IMR-90 (cell line): Measurements from ENCODE around the gene FAM229A. TPM values are rescaled to one million over a fixed set of nuclear protein-coding genes. Genes with fewer than 3 reads are reported as not detected.

Experiments
- ATAC-seq: fragments of 200-7000 bp; cut with Tn5 transposase; 2 replicates; pipeline ENCODE4 v1.9.1; 2020; ENCODE audit warnings: low read depth, mild to moderate bottlenecking, moderate library complexity
- BruUV-seq: library from RNA; stranded (reverse); fragments of 400-500 nt; replicated peaks from 2 replicates; lab custom pipeline; 2021; lab: Mats Ljungman, UMichigan
- CTCF ChIA-PET: fragments of 300-600 bp; formaldehyde crosslinking; extraction: SDS; loops from one replicate; lab custom pipeline; 2021; ENCODE audit warnings: antibody characterized with exemption; lab: Yijun Ruan, JAX
- POLR2A ChIA-PET: fragments of 300-600 bp; sonication (Branson Sonifier 250); formaldehyde crosslinking; loops from one replicate; lab custom pipeline; 2022; ENCODE audit warnings: antibody characterized with exemption; ENCODE audit not compliant: unreplicated experiment; lab: Charles Lee
- DNase-seq: peaks from one replicate; pipeline ENCODE4 v3.0.0; 2013
- H2AFZ ChIP-seq: replicated peaks from 2 replicates; pipeline ENCODE3; 2013; ENCODE audit warnings: low read length, mild to moderate bottlenecking; ENCODE audit not compliant: poor library complexity
- H2AK5ac ChIP-seq: 2 replicates; pipeline ENCODE4 v1.6.1; 2013; ENCODE audit warnings: low read depth, low read length, inconsistent platforms
- H2AK9ac ChIP-seq: replicated peaks from 2 replicates; pipeline ENCODE3; 2013; ENCODE audit warnings: mild to moderate bottlenecking, low read depth, low read length, moderate library complexity; ENCODE audit not compliant: poor library complexity
- H2BK120ac ChIP-seq: 2 replicates; pipeline ENCODE4 v1.6.1; 2013; ENCODE audit warnings: low read depth, low read length, inconsistent platforms
- H2BK15ac ChIP-seq: 3 replicates; pipeline ENCODE4 v1.6.1; 2013; ENCODE audit warnings: low read depth, low read length, inconsistent platforms
- H2BK20ac ChIP-seq: 2 replicates; pipeline ENCODE4 v1.6.1; 2013; ENCODE audit warnings: low read depth, mild to moderate bottlenecking, inconsistent platforms, low read length, moderate library complexity
- H2BK5ac ChIP-seq: 2 replicates; pipeline ENCODE4 v1.6.1; 2013; ENCODE audit warnings: mild to moderate bottlenecking, low read depth, low read length, inconsistent platforms; ENCODE audit not compliant: poor library complexity, severe bottlenecking
- H3K14ac ChIP-seq: replicated peaks from 2 replicates; pipeline ENCODE4 v1.6.1; 2013; ENCODE audit warnings: low read depth, low read length, inconsistent platforms
- H3K18ac ChIP-seq: 2 replicates; pipeline ENCODE4 v1.6.1; 2013; ENCODE audit warnings: low read depth, low read length, control low read depth
- H3K23ac ChIP-seq: 2 replicates; pipeline ENCODE4 v1.6.1; 2013; ENCODE audit warnings: low read depth, low read length, inconsistent platforms
- H3K27ac ChIP-seq: 2 replicates; pipeline ENCODE4 v1.5.1; 2013; ENCODE audit warnings: mild to moderate bottlenecking, control low read depth, low read length; ENCODE audit not compliant: insufficient read depth
- H3K27me3 ChIP-seq: 2 replicates; pipeline ENCODE4 v1.6.1; 2013; ENCODE audit warnings: low read length; ENCODE audit not compliant: control insufficient read depth, insufficient read depth
- H3K36me3 ChIP-seq: 2 replicates; pipeline ENCODE4 v1.6.1; 2013; ENCODE audit warnings: low read length, mixed read lengths; ENCODE audit not compliant: control insufficient read depth, insufficient read depth
- H3K4ac ChIP-seq: 2 replicates; pipeline ENCODE4 v1.6.1; 2013; ENCODE audit warnings: low read depth, low read length, inconsistent platforms
- H3K4me1 ChIP-seq: 2 replicates; pipeline ENCODE4 v1.6.1; 2013; ENCODE audit warnings: low read length, mixed read lengths; ENCODE audit not compliant: control insufficient read depth, insufficient read depth
- H3K4me2 ChIP-seq: 2 replicates; pipeline ENCODE4 v1.6.1; 2013; ENCODE audit warnings: low read depth, mild to moderate bottlenecking, control low read depth, low read length, moderate library complexity
- H3K4me3 ChIP-seq: 2 replicates; pipeline ENCODE4 v1.5.1; 2013; ENCODE audit warnings: low read depth, mild to moderate bottlenecking, control low read depth, low read length, moderate library complexity; ENCODE audit not compliant: insufficient read depth
- H3K56ac ChIP-seq: 2 replicates; pipeline ENCODE4 v1.6.1; 2013; ENCODE audit warnings: low read length, inconsistent platforms; ENCODE audit not compliant: insufficient read depth; ENCODE audit errors: extremely low read depth
- H3K79me1 ChIP-seq, 2 experiments: 2 replicates each; pipeline ENCODE4 v1.6.1; 2013; ENCODE audit warnings: low read length in 2 of 2, inconsistent platforms in 1 of 2, low read depth in 1 of 2
- H3K9ac ChIP-seq: 2 replicates; pipeline ENCODE4 v1.6.1; 2013; ENCODE audit warnings: low read depth, low read length, control low read depth
- H3K9me1 ChIP-seq: 2 replicates; pipeline ENCODE4 v1.6.1; 2013; ENCODE audit warnings: low read length, inconsistent platforms; ENCODE audit not compliant: insufficient read depth
- H3K9me3 ChIP-seq: 2 replicates; pipeline ENCODE4 v1.6.1; 2013; ENCODE audit warnings: low read length; ENCODE audit not compliant: control insufficient read depth, insufficient read depth
- H4K20me1 ChIP-seq: 2 replicates; pipeline ENCODE4 v1.6.1; 2013; ENCODE audit warnings: low read length, inconsistent platforms; ENCODE audit not compliant: insufficient read depth
- H4K5ac ChIP-seq: 2 replicates; pipeline ENCODE4 v1.6.1; 2013; ENCODE audit warnings: mild to moderate bottlenecking, low read depth, low read length, control low read depth
- H4K8ac ChIP-seq, 2 experiments: 2 replicates each; pipeline ENCODE4 v1.6.1; 2013; ENCODE audit warnings: low read depth in 2 of 2, low read length in 2 of 2, control low read depth in 1 of 2, inconsistent platforms in 1 of 2
- H4K91ac ChIP-seq: 2 replicates; pipeline ENCODE4 v1.6.1; 2013; ENCODE audit warnings: low read depth, low read length, inconsistent platforms; ENCODE audit not compliant: insufficient read depth
- FOS ChIP-seq: fragments of 150-350 bp; IDR thresholded peaks from 2 replicates; pipeline ENCODE4 v1.6.1; 2016; ENCODE audit warnings: low read depth, low read length
- MAFK ChIP-seq: IDR thresholded peaks from 2 replicates; pipeline ENCODE4 v1.6.1; 2012; ENCODE audit warnings: low read depth, low read length, improper control_type of control experiment
- MAZ ChIP-seq: IDR thresholded peaks from 2 replicates; pipeline ENCODE4 v1.6.1; 2012; ENCODE audit warnings: low read depth, mild to moderate bottlenecking, low read length, improper control_type of control experiment, moderate library complexity, borderline replicate concordance
- MXI1 ChIP-seq: IDR thresholded peaks from 2 replicates; pipeline ENCODE4 v1.6.1; 2012; ENCODE audit warnings: low read depth, mild to moderate bottlenecking, low read length, moderate library complexity, borderline replicate concordance
- NFE2L2 ChIP-seq: fragments of 150-350 bp; IDR thresholded peaks from 2 replicates; pipeline ENCODE4 v1.6.1; 2016; ENCODE audit warnings: low read depth, mild to moderate bottlenecking, low read length
- POLR2A ChIP-seq: IDR thresholded peaks from 2 replicates; pipeline ENCODE4 v1.6.1; 2012; ENCODE audit warnings: mild to moderate bottlenecking, low read depth, low read length
- RAD21 ChIP-seq: IDR thresholded peaks from 2 replicates; pipeline ENCODE4 v1.6.1; 2012; ENCODE audit warnings: low read length, improper control_type of control experiment
- WGBS, 2 experiments: methylation state at CpG; one replicate each; pipeline versions ENCODE4 v1.1.5 to v1.1.7; 2013; ENCODE audit warnings: missing lambda C conversion rate in 2 of 2; ENCODE audit not compliant: insufficient read length in 1 of 2; ENCODE audit errors: extremely low coverage in 2 of 2; 5-methylcytosine and 5-hydroxymethylcytosine counted together
- dilution Hi-C: fragments of 300-500 bp; cut with HindIII; formaldehyde crosslinking; loops from one replicate; pipeline ENCODE4 v1.14.3; 2018; ENCODE audit warnings: low sequenced_read_pairs; ENCODE audit not compliant: unreplicated experiment
- in situ Hi-C: fragments of 300-500 bp; cut with MboI; formaldehyde crosslinking; loops from 3 replicates; pipeline ENCODE4 v1.14.3; 2019; ENCODE audit warnings: low sequenced_read_pairs, inconsistent platforms, mixed read lengths
- intact Hi-C: fragments of 100-400 bp; cut with micrococcal nuclease; formaldehyde crosslinking; loops from 2 replicates; pipeline ENCODE4 v1.10.0; 2022
- polyA plus RNA-seq, 3 experiments: library from polyadenylated mRNA; depleted of rRNA; stranded (reverse); fragments of >200 nt; gene quantifications; 2 replicates each; pipeline ENCODE4 v1.2.3, GENCODE V29; 2012; ENCODE audit warnings: low replicate concordance in 1 of 3
- total RNA-seq: library from RNA; depleted of rRNA; stranded (reverse); fragments of >200 nt; gene quantifications from 2 replicates; pipeline ENCODE4 v1.2.3, GENCODE V29; 2012

The FAM229A gene
- total and polyA plus RNA-seq, 2 of the 4 experiments (the other 2 are of a cell fraction) = 0.36 to 4.3 TPM

GRCh38 chr1:32393832-32394140 lies 31.5 kb upstream of the FAM229A start (continued):
- TF ChIP-seq MXI1 (no peak), RAD21 (no peak), NFE2L2 (no peak), FOS (no peak), MAFK (no peak), MAZ (no peak)

GRCh38 chr1:32393136-32393535 lies 30.9 kb upstream of the FAM229A start:
- Histone ChIP-seq H2BK15ac (no peak overlapping the region), H3K4me3 (peak overlapping the region; percentile 73), H4K20me1 (peaks cover 3% of the 10 kb centered on the region; the same call in 1 of the 2 replicates), H3K9me1 (peaks cover 8% of the 10 kb centered on the region; the same call in 1 of the 2 replicates), H3K4me1 (peaks cover 4% of the 10 kb centered on the region), H2AFZ (no peak overlapping the region), H4K5ac (no peak overlapping the region), H3K4ac (no peak overlapping the region), H4K91ac (no peak overlapping the region), H3K9me3 (no peaks in the 10 kb centered on the region), H3K4me2 (peak overlapping the region; percentile 92), H3K79me1 (peaks cover 39 to 62% of the 10 kb centered on the region in 2 experiments), H3K18ac (no peak overlapping the region), H3K27me3 (no peaks in the 10 kb centered on the region), H2AK5ac (0 out of 2 replicates have a peak overlapping the region, but pooled peaks have one; percentile 19), H3K56ac (no peak overlapping the region), H3K9ac (peak overlapping the region; percentile 88; the same call in 1 of the 2 replicates), H2BK5ac (no peak overlapping the region), H3K14ac (no peak overlapping the region), H3K23ac (peak overlapping the region; percentile 76; the same call in 1 of the 2 replicates), H3K27ac (no peak overlapping the region), H2BK20ac (no peak overlapping the region), H4K8ac (no peak overlapping the region), H2AK9ac (peak overlapping the region; percentile 60), H2BK120ac (no peak overlapping the region), H3K36me3 (peaks cover 22% of the 10 kb centered on the region)
- ChIA-PET POLR2A (no interaction called here), CTCF (no interaction called here)
- no CpG with 5 or more reads among the region's 1 CpG for WGBS, 2 experiments
- DNase-seq = peak; percentile 42
- in situ Hi-C loops = no loop called here
- TF ChIP-seq RAD21 (no peak), POLR2A (0 out of 2 replicates have a peak, but pooled peaks have one; percentile 27)
- ATAC-seq = no peak
- BruUV-seq = no TSS peak
- dilution Hi-C loops = no loop called here
- intact Hi-C loops = loop anchor here (5.0 kb wide), 1 partner anchor 56 kb away; the partner anchor contains the start of gene MARCKSL1
